CD4-positive, alpha-beta T cell treated with Interleukin-4 for 1 hour (primary cell): Measurements from ENCODE around the gene ADRA1B.
"Not testable (repeated sequence)": the region's sequence is repeated elsewhere in the genome, so short reads cannot be mapped to it uniquely, and the experiment has no call there.

Experiments used
- DNase-seq, 2 donors: peaks; one replicate each; pipeline ENCODE4 v3.0.0-alpha.2; 2020 to 2022

Gene ADRA1B

DNA sequence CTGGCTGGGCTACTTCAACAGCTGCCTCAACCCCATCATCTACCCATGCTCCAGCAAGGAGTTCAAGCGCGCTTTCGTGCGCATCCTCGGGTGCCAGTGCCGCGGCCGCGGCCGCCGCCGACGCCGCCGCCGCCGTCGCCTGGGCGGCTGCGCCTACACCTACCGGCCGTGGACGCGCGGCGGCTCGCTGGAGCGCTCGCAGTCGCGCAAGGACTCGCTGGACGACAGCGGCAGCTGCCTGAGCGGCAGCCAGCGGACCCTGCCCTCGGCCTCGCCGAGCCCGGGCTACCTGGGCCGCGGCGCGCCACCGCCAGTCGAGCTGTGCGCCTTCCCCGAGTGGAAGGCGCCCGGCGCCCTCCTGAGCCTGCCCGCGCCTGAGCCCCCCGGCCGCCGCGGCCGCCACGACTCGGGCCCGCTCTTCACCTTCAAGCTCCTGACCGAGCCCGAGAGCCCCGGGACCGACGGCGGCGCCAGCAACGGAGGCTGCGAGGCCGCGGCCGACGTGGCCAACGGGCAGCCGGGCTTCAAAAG is 55.7 kb downstream of the ADRA1B start:
- no peak for DNase-seq

- no peak for DNase-seq
Measured at GRCh38 chr5:159972538-159973362, 56.5 kb downstream of the ADRA1B start.

DNA sequence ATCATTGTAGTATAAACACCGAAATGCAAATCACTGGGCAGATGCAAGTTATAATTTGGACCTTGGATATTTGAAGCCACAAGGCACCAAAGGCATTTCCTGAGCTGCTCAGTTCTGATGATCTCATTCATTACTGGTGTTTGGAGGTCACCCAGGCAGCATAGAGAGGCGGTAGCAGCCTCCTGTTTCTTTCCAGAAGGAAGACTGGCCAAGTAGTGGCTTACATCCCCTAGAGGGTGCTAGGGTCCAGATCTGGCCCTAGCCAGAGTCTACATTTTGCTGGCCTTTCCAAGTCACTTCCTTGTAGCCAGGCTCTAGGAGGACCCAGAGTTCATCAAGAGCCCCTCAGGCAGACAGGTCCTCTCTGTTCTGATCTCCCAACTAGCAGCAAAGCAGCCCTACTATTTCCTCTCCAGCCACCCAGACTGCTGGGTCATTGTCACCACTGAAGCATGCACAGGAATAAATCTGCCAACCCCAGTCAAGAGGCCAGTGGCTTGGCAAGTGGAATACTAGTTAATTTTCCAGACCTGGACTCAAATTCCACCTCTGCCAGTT is 59.3 kb downstream of the ADRA1B start:
- no peak for DNase-seq

- no peak for DNase-seq
Measured at GRCh38 chr5:159976921-159977320, 60.6 kb downstream of the ADRA1B start.

DNA sequence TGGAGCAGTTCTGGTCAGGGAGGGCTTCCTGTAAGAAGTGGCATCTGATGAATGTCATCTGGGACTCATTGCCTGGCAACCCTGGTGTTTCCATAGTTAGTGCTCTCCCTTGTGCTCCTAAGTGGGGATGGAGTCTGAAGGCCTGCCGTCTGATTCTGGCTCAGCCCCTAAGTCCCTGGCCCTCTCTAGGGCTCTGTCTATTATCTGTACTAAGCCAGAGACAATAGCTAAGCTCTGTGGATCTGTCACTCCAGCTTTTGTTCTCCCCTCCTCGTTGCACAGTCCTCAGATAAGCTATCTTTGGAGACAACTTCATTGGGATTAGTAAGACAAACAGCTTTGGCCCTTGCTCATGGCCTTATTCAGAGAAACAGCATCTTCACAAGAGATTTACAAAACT is 62.1 kb downstream of the ADRA1B start:
- no peak for DNase-seq

DNA sequence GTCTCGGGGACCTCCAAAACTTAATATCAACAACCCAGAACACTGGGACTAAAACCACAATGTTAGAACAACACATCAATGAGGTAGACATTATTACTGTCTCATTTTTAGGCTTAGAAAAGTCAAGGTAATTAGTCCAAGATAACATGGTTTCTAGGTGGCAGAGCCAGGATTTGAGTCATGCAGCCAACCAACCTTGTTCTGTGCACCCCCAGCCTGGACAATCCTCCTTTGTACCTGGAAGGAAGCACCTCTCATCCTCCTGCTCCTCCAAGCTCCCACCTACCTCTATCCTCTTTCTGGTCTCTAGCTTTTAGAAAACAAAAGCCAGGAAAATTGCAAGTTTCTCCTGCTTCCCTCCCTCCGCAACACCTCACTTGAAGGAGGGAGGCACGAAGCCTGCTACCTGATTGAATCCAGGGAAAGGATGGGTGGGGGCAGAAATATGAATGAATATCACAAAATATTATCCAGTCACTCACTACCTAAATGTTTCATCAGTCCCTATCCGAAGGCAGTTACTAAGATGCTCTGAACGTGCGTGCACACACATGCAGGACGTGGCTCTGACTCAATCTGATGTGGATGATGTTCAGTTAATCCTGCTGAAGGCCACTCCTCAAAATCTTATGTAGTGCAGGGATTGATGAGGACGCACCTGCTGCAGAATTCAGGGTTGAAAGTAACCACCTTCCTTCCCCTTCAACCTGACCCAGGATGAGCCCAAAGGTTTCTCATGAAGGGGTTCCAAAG is 66.3 kb downstream of the ADRA1B start:
- DNase-seq: no peak

DNA sequence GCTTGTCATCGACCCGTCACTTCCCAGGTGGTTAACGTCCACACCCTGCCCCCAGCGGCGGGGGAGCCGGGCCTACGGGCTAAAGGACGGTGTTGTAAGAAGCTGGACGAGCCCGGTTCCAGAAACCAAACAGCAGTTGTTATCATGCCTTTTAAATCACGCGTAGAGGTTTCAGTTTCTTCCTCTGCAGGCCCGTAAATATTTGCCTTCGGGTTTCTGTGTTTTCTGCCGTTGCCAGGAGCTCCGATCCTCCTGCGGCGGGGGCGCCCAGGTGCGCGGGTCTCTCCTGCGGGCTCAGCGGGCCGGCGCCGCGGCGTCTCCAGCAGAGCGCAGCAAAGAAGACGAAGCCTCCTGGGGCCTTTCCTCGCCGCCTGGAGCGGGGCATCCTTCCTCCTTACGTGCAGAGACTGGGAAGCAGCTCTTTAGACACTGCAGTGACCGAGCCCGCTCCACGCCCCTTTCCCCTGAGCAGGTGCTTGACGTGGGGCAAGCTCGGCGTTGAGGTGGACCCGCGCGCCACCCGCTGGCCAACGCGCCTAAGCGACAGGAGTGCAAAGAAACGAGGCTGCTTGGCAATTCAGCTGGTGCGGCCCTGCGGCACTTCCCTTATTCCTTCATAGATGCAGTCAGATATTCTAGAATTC is 70.9 kb downstream of the ADRA1B start:
- DNase-seq: peak; percentile 71 to 78

GRCh38 chr5:159990506-159990905 is 74.2 kb downstream of the ADRA1B start:
- DNase-seq: no peak

GRCh38 chr5:159992566-159992965 is 76.3 kb downstream of the ADRA1B start:
- DNase-seq: no peak

GRCh38 chr5:159993194-159993593 is 76.9 kb downstream of the ADRA1B start:
- no peak for DNase-seq

DNA sequence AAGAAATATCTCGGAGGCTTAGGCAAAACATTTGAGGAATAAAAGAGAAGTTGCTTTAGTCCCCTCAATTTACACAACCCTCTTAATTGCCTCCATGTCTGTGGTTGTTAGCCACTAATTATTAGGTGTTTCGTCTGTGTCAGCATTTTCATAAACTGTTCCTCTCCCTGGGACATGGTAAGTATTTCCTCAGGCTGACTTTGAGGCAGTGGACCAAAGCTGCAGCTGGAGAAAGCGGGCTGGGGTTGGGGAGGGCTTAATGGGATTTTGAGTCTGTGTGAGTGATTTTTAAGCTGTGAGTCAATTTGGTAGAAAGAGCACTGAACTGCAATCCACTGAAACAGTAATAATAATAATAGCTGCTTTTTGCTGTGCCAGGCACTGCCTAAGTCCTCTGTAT is 79.6 kb downstream of the ADRA1B start:
- DNase-seq: no peak

- DNase-seq: no peak
Measured at GRCh38 chr5:160001457-160001856, 85.2 kb downstream of the ADRA1B start.

- DNase-seq: no peak
Measured at GRCh38 chr5:160007514-160007913, 91.2 kb downstream of the ADRA1B start.

DNA sequence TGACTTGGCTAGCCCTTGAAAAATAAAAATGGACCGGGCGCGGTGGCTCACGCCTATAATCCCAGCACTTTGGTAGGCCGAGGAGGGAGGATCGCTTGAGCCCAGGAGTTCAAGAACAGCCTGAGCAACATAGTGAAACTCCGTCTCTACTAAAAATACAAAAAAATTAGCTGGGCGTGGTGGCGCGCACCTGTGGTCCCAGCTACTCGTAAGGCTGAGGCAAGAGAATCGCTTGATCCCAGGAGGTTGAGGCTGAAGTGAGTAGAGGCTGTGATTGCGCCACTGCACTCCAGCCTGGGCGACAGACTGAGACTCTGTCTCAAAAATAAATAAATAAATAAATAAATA is 92.2 kb downstream of the ADRA1B start:
- DNase-seq: not testable (repeated sequence)

- peak; percentile 96 for DNase-seq
Measured at GRCh38 chr5:160008877-160009590, 92.8 kb downstream of the ADRA1B start, which contains the start of gene TTC1. TTC1 (plus strand) TSS chr5:160009139; CDS start chr5:160010529, 1,390 bp downstream.

- DNase-seq: no peak
Measured at GRCh38 chr5:160009591-160009989, 93.3 kb downstream of the ADRA1B start.

- no peak for DNase-seq
Measured at GRCh38 chr5:160011471-160011870, 95.2 kb downstream of the ADRA1B start.

GRCh38 chr5:160014197-160014596 is 97.9 kb downstream of the ADRA1B start:
- DNase-seq: not testable (repeated sequence)

DNA sequence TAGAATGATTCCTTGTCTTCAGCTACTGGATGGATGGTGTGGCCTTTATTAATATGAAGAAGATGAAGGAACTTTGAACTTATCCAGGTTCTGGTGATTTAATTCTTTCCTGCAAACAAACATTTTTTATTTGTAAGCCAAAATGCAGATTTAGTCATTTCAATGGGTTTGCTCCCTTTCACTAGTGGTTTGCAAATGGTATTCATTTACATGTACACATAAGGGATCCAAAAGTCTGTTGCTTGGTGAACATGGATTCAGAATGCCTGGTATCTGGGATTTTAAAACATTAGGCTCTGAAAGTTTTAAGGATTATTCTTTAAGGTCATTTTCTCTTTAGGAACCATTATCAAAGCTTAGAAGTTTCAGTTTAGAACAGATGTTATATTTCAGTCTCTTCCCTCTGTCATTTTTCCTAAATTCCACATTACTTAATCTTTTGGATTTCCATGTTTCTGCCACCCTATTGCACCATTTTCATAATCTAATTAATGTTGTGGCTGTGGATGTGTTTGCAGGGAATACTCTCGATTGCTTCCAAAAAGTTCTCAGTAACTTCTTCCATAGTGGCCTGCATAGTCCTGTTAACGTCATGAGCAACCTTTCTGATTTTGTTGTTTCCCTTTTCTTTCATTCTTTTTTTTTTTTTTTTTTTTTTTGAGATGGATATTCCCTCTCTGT is 102.8 kb downstream of the ADRA1B start:
- DNase-seq: no peak

GRCh38 chr5:160020266-160020770 is 104.0 kb downstream of the ADRA1B start:
- DNase-seq: no peak

- DNase-seq: peak in 1 of 2 donors; percentile 22
Measured at GRCh38 chr5:160020964-160021363, 104.7 kb downstream of the ADRA1B start.
